Measurements from ENCODE around the gene ACSF2.
A peak's percentile ranks its signal among the peaks of the same experiment; 100 is the strongest.

The ACSF2 gene

DNA sequence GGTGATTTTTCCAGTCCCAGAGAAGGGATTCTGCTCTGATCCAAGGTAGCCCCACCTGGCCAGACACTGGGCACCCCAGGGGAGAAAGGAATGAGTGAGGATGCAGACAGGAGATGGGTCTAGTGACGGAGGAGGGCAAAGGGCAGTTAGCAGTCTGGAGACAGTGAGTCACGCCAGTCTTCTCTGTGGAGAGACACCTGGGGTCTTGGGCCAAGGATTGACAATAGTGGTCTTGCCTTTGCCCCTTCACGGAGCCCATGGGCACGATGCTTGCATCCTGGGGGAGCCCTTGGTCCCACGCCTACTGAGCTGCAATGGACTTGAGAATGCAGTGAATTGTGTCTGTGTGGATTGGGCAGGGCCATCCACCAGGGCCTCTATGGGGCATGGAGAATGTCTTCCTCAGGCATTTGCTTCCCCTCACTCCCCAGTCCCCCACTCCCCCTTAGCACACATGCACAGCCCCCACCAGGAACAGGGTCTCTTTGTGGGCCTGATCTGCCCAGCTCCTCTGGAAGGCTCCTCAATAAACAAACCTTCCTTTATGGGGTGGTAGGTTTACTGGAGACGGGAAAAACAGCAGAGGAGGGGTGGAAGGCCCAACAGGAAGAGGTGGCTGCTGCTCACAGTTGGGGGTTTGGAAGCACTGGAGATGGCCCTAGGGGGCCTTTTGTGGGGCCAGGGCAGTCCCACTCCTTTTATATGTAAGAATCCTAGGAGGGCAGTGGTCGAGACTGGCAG lies 41.3 kb downstream of the ACSF2 start:
- no peak for DNase-seq (ENCODE audit: low read depth)
- TF ChIP-seq, protein P1, sequence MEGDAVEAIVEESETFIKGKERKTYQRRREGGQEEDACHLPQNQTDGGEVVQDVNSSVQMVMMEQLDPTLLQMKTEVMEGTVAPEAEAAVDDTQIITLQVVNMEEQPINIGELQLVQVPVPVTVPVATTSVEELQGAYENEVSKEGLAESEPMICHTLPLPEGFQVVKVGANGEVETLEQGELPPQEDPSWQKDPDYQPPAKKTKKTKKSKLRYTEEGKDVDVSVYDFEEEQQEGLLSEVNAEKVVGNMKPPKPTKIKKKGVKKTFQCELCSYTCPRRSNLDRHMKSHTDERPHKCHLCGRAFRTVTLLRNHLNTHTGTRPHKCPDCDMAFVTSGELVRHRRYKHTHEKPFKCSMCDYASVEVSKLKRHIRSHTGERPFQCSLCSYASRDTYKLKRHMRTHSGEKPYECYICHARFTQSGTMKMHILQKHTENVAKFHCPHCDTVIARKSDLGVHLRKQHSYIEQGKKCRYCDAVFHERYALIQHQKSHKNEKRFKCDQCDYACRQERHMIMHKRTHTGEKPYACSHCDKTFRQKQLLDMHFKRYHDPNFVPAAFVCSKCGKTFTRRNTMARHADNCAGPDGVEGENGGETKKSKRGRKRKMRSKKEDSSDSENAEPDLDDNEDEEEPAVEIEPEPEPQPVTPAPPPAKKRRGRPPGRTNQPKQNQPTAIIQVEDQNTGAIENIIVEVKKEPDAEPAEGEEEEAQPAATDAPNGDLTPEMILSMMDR (conservative IDR thresholded peaks at IDR 0.05; ENCODE audit: low read depth, low read length) = no peak
- H3K4me3 ChIP-seq (ENCODE audit: low read depth, low read length) = no peak overlapping the region

DNA sequence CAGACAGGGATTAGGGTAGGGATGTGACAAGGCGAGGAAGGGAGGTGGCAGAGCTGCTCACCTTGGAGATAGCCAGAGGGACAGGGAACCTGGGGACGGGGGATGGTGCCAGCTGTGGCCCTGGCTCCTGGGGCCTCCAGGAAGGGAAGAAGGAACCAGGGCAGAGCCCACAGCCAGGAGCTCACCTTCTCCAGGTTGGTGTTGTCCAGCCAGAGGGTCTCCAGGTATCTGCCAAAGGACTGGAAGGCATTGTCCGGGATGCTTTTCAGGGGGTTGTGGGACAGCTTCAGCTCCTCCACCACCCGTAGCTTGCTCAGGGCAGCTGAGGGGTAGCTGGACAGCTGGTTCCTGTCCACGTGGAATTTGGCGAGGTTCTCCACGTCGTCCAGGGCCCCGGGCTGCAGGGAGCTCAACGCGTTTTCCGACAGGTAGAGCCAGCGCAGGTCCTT lies 41.9 kb downstream of the ACSF2 start:
- no peak for DNase-seq (ENCODE audit: low read depth)
- H3K4me3 ChIP-seq (ENCODE audit: low read depth, low read length) = no peak overlapping the region

DNA sequence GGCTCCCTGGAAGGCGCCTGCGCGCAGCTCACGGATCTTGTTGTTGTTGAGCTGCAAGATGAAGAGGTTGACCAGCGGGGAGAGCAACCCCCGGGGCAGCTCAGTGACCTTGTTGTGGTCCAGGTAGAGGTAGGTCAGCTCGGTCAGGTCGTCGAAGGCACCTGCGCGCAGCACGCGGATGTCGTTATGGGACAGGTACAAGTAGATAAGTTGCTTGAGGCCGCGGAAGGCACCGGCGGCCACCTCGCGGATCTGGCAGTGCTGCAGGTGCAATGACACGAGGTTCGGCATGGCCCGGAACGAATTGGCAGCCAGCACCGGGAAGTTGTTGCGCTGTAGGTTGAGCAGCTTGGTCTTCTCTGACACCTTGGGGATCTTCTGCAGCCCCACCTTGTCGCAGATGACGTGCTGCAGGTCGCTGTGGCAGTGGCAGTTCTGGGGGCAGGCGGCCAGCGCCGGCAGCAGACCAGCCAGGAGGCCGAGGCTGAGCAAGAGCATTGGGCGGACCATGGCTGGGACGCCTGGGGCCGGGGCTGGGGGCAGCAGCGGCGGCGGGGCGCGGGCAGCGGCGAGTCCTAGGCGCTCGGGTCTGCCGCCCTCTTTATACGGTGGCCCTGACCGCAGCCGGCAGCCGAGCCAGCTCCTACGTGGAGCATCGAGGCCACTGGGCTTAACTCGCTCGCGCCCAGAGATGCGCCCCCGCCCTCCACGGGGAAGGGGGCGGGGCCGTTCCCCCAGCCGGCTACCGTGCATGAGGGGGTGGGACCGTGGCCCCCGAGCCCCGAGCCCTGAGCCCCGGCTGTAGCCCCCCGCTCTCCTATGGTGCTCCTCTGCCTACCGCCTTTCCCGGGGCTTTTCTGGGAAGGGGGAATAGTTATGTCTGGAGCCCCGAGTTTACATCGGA lies 42.5 kb downstream of the ACSF2 start, which contains the start of gene CHAD:
Gene CHAD, minus strand, starts transcription at position 577 of the 904 bp plus-strand sequence. Its CDS starts 67 bp downstream, at position 510.
- peak within 1 kb of the TSS; percentile 35 for H3K4me3 ChIP-seq (ENCODE audit: low read depth, low read length)
- TF ChIP-seq, protein P1 (conservative IDR thresholded peaks at IDR 0.05; ENCODE audit: low read depth, low read length) = no peak
- DNase-seq (ENCODE audit: low read depth) = no peak

More for the DNA sequence above, 41.9 kb downstream of the ACSF2 start:
- TF ChIP-seq, protein P1 (conservative IDR thresholded peaks at IDR 0.05; ENCODE audit: low read depth, low read length) = no peak

DNA sequence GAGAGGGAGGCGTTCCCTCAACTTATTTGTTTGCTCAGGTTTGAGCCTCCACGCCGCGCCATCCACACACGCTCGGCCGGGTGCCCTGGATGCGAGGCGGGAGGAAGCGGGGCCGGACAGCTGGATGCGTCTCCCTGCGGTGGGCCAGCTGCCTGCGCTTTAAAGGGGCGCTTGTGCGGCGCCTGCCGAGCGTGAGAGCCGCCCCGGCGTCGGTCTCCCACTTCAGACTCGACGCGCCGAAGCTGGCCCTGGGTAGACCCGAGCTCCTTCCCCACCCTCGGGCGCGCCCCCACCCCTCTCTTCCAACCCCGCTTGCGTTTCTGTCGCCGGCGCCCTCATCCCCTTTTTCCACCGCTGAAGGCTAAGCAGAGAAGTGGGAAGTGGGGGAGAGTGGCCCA lies 43.2 kb downstream of the ACSF2 start:
- peak; percentile 14 for DNase-seq (ENCODE audit: low read depth)
- TF ChIP-seq, protein P1 (conservative IDR thresholded peaks at IDR 0.05; ENCODE audit: low read depth, low read length) = no peak
- H3K4me3 ChIP-seq (ENCODE audit: low read depth, low read length) = peak overlapping the region; percentile 35

DNA sequence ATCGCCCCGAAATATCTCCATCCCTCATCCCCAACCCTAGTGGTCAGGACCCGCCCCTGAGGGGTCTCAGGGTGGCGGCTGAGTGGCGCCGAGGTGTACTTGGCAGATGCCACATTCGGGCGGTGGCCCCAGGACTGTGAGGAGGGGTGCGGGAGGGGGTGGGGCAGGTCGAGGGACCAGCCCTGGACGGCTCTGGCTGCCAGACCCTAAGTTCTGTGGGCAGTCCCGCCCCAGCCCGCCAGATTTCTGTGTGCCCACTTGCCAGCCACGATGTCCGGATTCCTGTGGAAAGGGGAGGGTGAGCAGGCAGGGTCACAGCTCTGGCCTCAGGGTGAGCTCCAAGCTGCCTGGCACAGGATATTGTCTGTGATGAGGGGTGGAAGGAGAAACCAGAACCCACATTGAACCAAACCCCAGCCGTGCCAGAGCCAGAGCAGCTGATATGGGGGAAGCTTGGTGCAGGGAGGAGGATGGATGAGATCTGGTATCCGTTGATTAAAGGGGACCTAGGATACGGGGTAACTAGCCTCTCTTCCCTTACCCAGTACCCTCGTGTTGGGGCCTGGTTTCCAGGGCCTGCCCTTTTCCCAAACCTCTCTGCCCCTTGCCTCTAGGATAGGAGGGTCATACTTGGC lies 43.8 kb downstream of the ACSF2 start:
- TF ChIP-seq, protein P1 (conservative IDR thresholded peaks at IDR 0.05; ENCODE audit: low read depth, low read length) = no peak
- H3K4me3 ChIP-seq (ENCODE audit: low read depth, low read length) = no peak overlapping the region

DNA sequence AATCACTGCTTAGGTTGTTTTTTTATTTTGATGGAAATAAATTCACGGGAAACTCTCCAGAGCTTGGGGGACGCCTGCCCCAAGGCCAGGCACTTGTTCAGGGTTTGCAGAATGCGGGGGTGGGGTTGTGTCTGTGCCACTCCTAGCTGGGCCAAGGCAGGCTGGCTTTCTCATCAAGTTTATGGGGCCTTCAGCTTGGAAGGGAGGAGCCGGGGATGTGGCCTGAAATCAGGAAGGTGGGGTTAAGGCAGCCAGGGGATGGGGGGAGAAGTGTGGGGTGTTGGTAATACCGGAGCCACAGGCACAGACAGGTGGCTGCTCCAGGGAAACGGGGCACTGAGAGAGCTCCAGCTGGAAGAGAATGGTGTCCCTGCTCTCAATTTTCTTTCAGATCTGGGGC lies 44.4 kb downstream of the ACSF2 start:
- H3K4me3 ChIP-seq (ENCODE audit: low read depth, low read length) = no peak overlapping the region
- TF ChIP-seq, protein P1 (conservative IDR thresholded peaks at IDR 0.05; ENCODE audit: low read depth, low read length) = no peak
- DNase-seq (ENCODE audit: low read depth) = no peak

More for the DNA sequence above, 43.8 kb downstream of the ACSF2 start:
- no peak for DNase-seq (ENCODE audit: low read depth)
